Mesangial cell (primary cell): ENCODE results near the gene FBXL19. TPM values are rescaled to one million over a fixed set of nuclear protein-coding genes. Genes with fewer than 3 reads are reported as not detected.

Source experiments
- total RNA-seq: library from RNA; depleted of rRNA; stranded (reverse); fragments of >200 nt; gene quantifications from 2 replicates; pipeline ENCODE4 v1.2.3, GENCODE V29; 2015

FBXL19 gene, protein sequence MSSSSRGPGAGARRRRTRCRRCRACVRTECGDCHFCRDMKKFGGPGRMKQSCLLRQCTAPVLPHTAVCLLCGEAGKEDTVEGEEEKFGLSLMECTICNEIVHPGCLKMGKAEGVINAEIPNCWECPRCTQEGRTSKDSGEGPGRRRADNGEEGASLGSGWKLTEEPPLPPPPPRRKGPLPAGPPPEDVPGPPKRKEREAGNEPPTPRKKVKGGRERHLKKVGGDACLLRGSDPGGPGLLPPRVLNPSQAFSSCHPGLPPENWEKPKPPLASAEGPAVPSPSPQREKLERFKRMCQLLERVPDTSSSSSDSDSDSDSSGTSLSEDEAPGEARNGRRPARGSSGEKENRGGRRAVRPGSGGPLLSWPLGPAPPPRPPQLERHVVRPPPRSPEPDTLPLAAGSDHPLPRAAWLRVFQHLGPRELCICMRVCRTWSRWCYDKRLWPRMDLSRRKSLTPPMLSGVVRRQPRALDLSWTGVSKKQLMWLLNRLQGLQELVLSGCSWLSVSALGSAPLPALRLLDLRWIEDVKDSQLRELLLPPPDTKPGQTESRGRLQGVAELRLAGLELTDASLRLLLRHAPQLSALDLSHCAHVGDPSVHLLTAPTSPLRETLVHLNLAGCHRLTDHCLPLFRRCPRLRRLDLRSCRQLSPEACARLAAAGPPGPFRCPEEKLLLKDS
- total RNA-seq, result 31.8 and 37.6 TPM in 2 replicates

DNA sequence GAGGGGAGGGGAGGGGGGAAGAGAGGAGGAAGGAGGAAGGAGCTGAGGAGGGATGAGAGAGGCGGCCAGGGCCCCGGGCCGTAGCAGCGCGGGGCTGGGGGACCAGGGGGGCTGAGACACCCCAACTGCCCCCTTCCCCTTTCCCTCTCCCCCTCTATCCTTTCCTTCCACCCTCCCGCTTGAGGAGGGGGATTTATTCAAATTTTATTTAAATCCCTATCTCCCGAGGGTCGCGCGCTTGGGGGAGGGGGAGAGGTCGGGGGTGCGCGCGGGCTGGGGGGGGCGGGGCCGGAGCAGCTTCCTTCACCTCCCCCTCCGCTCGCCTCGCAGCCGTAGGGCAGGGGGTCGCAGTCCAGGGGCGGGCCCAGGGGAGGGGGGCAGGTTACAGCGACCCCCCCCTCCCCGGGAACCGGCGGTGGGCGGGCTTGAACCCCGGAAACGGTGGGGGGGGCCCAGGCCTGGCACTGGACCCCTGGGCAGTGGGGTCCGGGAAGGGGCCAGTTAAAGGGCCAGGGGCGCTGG, at the start of gene FBXL19:
Gene FBXL19, plus strand, starts transcription at position 19 of the 522 bp plus-strand sequence. CDS start 2,183 bp downstream, outside the sequence.

DNA sequence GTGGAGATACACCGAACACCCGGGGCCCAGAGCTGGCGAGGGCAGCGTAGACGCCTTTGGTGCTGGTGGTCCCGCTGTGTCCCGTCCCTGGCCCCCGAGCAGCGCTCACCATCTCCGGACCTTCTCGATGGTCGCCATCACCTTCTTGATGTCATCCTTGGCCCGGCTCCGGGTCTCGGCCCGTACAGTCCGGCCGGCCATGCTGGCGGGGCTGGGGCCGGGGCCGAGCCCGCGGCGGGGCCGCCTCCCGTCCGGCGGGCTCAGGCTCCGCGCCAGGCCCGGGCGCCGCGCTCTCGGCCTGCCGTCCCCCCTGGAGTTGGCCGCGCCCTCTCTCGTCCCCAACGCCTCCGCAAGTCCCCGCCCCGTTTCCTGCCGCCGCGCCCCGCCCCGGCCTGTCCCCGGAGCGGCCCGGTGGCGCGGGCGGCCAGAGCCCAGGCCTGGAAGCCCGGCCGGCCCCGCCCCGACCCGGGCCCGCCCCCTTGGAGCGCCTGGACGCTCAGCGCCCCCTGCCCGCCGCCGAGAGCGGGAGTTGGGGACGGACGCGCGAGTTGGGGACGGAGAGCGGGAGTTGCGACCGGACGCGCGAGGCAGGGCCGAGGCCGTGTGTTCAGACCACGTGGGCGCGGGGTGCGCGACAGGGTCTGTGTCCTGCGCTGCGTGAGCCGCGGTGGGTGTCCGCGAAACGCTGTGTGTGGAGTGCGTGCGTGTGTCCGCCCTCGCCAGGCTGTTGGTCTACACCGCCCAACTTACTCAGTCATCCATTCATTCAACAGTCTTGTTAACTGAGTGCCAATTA, 29.4 kb upstream of the FBXL19 start, which contains the start of gene BCL7C:
Gene BCL7C, minus strand, starts transcription at position 334 of the 796 bp plus-strand sequence. Its CDS starts 133 bp downstream, at position 201.

GRCh38 chr16:30896261-30896888, 27.0 kb upstream of the FBXL19 start, which contains the start of gene CTF1:
TSS of gene CTF1 (plus strand) at chr16:30896614. CDS start at chr16:30896644, 30 bp downstream.

GRCh38 chr16:30948667-30949649, 25.6 kb downstream of the FBXL19 start, which contains the start of gene ORAI3:
TSS of gene ORAI3 (plus strand) at chr16:30949068. CDS start at chr16:30949290, 222 bp downstream.

DNA sequence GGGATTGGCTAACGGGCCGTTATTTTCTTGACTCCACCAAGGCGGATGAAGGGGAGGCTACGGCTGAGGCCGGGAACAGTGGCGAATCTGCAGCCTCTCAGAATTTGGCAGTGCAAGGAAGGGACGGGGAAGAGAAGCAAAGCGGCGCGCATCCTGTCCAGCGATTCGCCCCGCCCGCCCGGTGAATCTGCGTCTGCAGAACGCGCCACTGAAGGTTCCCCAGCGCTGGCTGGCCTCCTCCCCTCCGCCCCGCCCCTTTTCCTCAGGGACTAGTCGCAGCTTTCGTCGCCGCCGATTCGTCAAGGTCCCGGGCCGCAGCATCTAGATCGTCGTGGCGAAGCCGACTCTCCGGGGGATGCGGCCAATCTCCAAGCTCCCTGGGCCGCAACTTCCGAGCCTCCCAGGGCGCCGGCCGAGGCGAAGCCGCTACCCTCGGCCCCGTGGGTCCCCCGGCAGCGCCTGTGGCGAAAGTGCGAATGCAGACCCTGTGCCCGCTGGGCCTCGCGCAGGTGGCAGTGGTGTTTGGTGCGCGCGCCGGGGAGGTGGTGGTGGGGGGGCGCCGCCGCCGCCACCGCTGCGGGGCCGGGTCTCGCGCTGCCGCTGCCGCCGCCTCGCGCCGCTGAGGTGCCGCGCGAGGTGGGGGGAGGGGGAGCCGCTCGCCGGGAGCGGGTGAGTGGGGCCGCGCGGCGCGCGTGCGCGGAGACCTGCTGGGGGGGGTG, 34.2 kb downstream of the FBXL19 start, which contains the start of gene SETD1A:
Gene SETD1A, plus strand, starts transcription at position 299 of the 719 bp plus-strand sequence. CDS start 978 bp downstream, outside the sequence.

GRCh38 chr16:30984669-30985400, 61.5 kb downstream of the FBXL19 start, which contains the start of gene HSD3B7:
TSS of gene HSD3B7 (plus strand) at chr16:30985207. CDS start at chr16:30985659, 452 bp downstream.

Other genes starting within 250 kb of the FBXL19 start
- gene SRCAP, start 224.4 kb upstream of the FBXL19 start, total RNA-seq, result 15.3 and 22.1 TPM in 2 replicates
- gene PHKG2, start 175.1 kb upstream of the FBXL19 start, total RNA-seq, result 24.7 and 28.2 TPM in 2 replicates
- 4.8 and 5.9 TPM in 2 replicates for gene CFAP119, start 161.5 kb upstream of the FBXL19 start, total RNA-seq
- 63.7 and 67.1 TPM in 2 replicates for gene RNF40, start 161.2 kb upstream of the FBXL19 start, total RNA-seq
- 9.5 and 23.3 TPM in 2 replicates for gene ZNF629, start 136.4 kb upstream of the FBXL19 start, total RNA-seq
- 60.0 and 62.7 TPM in 2 replicates for gene BCL7C, start 29.5 kb upstream of the FBXL19 start, total RNA-seq
- gene CTF1, start 27.0 kb upstream of the FBXL19 start, total RNA-seq, result 2.8 and 6.8 TPM in 2 replicates
- gene ORAI3, start 25.5 kb downstream of the FBXL19 start, total RNA-seq, result 24.4 and 95.3 TPM in 2 replicates
- 6.5 and 8.0 TPM in 2 replicates for gene SETD1A, start 34.2 kb downstream of the FBXL19 start, total RNA-seq
- 11.2 and 64.7 TPM in 2 replicates for gene HSD3B7, start 61.6 kb downstream of the FBXL19 start, total RNA-seq
- gene STX1B, start 87.1 kb downstream of the FBXL19 start, total RNA-seq, result 0.63 and 0.65 TPM in 2 replicates
- 20.9 and 23.1 TPM in 2 replicates for gene STX4, start 110.0 kb downstream of the FBXL19 start, total RNA-seq
- gene ZNF668, start 150.7 kb downstream of the FBXL19 start, total RNA-seq, result 13.4 and 14.2 TPM in 2 replicates
- 12.7 and 22.7 TPM in 2 replicates for gene ZNF646, start 150.8 kb downstream of the FBXL19 start, total RNA-seq
- gene PRSS53, start 165.4 kb downstream of the FBXL19 start, total RNA-seq, result 0.81 and 1.6 TPM in 2 replicates
- gene VKORC1, start 171.2 kb downstream of the FBXL19 start, total RNA-seq, result 217 and 229 TPM in 2 replicates
- gene BCKDK, start 184.8 kb downstream of the FBXL19 start, total RNA-seq, result 88.5 and 103 TPM in 2 replicates
- 31.8 and 47.4 TPM in 2 replicates for gene KAT8, start 194.1 kb downstream of the FBXL19 start, total RNA-seq
- 2.6 and 13.1 TPM in 2 replicates for gene PRSS8, start 212.2 kb downstream of the FBXL19 start, total RNA-seq
- gene PRSS36, start 226.5 kb downstream of the FBXL19 start, total RNA-seq, result 1.1 and 7.9 TPM in 2 replicates